NCI-H446 (cell line): ENCODE data around the gene RAB24.

Experiments used
- DNase-seq, 2 experiments: peaks; one replicate each; lab custom pipeline; 2025; lab: John Stamatoyannopoulos, UW

Gene RAB24

DNA sequence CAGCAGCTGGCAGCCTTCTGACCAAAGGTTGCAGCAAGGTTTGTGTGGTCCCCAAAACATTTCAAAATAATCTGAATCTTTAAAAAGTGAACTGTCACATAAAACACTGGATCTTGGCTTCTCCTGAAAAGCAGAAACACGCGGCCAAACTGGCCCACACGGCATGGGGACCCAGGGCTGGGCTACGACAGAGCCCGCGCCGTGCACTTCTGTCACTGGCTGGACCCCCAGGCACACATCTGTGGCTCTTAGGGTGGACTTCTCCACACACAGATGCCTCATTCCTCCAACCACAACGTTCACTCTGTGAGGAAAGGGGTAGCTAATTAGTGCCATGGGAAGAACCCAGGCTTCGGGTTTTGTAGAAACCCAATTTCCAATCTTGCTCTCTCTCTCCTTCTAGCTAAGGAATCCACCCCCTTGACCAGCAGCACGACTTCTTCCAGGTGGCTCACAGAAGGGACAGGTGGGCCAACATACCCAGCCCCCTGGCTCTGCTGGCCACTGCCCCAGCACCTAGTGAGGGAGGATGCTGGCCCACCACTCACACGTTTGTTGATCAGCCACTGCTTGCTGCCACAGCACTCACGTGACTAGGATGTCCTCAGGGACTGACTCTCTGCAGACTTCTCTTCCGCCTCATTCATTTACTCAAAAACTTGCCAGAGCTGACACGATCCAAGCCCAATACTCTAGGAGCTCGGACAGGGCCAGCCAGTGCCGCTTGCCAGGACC, 30.1 kb upstream of the RAB24 start:
- DNase-seq, result no peak

DNA sequence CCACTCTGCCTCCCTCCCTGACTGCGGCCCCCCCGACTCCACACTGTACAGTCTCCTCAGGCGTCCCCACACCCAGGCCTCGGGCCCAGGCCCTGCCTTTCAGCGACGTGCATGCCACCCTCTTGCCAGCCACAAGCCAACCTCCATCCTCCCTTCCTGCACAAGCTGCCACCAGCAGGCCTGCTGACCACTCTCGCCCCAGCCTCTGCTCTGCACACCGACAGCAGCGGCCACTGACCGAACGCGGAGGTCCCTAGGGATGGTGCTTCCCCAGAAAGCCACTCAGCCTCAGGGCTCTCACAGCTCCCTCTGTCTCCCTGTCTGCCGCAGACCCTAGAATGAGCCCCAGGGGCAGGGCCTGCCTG, 29.4 kb upstream of the RAB24 start:
- DNase-seq, result no peak

DNA sequence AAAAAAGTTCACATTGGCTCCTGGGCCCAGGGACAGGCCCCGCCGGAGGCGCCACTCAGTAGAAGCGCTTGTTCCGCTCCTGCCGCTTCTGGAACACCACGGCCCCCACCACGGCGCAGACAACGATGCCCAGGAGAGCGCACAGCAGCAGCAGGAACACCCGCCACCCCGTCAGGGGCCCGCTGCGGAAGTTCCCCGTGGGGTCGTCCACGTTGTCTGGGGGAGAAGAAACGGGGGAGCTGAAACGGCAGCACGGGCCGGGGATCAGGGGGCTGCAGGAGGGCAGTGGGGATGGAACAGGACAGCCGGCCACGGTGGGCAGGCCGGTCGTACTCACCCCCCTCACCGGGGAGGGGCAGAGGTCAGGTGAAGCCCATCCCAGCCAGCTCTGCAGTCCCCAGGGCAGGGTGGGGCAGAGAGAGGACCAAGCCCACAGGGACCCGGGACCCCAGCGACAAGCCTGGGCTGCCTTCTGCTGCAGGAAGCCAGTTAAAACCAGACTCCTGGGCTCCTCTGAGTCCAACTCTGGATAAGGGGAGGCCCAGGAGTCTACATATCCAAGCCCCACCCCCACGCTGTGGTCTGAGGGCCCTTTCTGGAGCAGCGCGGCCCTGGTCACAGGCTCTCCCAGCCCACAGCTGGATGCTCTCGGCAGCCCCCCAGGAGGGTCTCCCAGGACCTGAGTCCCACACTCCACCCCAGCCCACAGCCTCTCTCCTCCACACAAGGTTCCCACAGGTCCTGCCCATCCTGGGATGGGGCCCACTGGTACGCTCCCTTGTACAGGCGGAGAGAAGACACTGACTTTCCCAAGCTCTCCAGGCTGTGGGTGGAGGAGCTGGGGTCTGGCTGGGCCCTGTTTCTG, 28.7 kb upstream of the RAB24 start:
- no peak for DNase-seq

DNA sequence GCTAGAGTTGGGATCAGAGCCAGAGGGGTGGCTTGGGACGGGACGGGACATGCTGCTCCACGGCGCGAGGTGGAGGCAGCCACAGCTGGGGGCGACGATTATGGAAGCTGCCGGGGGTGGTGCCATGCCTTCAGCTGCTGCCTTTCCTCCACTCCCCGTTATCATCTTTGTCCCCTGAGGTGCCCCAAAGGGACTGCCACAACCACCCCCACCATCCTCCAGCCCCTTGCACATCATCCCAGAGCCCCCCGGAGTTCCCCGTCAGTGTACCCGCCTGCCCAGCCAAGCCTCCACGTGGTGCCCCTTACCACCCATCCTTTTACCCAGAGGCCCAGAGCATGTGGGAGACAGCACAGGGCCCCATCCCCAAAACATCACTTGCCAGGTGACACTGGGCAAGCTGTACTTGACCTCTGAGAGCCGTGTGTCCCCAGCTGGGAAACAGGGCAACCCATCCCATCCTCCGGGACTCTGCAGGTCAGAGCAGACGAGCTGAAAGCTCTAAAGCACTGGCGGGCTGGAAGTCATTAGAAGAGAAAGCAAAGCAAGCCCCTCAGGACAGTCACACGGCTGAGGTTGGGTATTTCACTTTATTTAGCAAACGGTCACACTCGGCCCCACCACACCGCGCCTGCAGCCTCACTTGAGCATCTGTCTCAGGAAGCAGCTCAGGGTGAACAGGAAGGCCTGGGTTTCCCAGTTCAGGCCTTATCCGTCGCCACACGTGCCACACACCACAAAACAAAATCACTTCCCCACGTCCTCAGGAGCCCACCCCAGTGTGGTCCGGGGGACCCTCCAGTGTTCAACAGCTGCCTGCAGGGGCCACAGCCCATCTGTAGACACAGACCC, 27.7 kb upstream of the RAB24 start:
- DNase-seq, result no peak

DNA sequence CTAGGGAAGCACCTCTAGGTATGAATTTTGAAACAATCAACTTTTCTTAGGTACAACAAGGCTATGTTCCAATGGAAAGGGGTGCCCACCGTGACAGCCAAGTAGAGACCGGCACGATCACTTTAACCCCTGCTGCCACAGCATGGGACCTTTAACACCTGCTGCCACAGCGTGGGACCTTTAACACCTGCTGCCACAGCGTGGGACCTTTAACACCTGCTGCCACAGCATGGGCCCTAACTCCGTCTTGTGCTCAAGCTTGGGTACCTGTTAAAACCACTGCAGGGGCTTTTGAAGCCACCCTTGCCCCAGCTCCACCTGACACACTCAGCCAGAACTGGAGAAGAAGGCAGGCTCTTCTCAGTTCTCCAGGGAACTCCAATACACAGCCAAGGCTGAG, 26.4 kb upstream of the RAB24 start:
- DNase-seq, result no peak

DNA sequence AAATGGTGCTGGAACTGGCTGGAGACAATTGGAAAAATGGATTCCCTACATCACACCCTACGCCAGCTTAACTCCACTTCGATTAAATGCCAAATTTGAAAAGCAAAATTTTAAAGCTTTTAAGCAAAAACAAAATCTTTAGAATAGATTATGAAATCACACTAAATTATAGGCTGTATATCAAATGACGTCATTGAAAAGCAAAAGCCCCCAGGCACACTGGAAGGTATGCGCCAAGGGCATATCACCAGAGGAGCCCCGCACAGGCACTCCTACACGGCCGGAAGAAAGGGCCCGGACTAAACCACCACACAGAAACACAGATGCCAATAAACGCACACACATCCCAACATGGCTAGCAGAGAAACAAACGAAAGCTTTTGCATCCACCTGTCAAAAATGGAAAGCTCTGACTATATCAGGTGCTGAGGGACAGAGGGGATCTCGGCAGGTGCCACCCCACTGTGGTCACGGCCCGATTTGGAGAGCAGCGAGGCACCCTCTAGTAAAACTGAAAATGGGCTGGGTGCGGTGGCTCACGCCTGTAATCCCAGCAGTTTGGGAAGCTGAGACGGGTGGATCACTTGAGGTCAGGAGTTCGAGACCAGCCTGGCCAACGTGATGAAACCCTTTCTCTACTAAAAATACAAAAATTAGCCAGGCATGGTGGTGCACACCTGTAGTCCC, 25.2 kb upstream of the RAB24 start:
- no peak for DNase-seq

DNA sequence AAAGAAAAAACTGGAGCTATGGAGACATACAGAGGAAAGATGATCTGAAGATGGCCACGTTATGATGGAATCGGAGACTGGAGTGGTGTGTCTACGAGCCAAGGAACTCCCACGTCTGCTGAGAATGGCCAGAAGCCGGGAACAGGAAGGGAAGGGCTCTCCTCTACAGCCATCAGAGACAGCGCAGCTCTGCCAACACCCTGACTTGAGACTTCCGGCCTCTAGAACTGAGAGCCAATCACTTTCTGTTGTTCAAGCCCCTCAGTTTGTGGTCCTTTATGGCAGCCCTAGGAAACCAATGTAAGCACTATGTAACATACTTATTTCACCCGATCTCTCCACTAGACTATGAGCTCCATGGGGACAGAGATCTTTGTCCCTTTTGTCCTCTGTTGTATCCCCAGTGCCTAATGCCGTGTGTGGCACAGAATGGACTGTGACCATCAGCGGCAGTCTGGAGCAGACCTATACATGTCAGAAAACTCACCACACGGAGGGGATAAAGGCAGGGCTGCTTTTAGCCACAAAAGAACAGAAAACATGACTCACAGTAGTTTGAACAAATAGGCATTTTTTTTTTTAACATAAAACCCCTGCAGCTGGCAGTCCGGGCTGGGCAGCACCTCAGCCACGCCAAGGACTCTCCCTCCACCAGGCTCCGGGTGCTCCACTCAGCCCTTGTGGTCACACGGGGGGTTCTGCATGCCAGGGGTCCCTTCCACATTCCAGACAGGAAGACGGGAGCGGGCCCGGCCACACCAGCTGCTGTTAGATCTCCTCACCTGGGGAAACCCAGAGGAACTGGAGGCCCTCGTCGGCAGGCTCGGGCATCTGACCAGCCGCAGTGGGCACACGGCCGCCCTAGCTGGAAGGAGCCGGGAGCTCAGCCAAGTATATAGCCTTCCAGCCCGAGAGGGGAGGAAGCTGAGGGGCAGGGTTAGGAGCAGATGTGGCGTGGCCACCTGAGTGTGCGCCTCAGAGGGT, 24.3 kb upstream of the RAB24 start:
- no peak for DNase-seq

DNA sequence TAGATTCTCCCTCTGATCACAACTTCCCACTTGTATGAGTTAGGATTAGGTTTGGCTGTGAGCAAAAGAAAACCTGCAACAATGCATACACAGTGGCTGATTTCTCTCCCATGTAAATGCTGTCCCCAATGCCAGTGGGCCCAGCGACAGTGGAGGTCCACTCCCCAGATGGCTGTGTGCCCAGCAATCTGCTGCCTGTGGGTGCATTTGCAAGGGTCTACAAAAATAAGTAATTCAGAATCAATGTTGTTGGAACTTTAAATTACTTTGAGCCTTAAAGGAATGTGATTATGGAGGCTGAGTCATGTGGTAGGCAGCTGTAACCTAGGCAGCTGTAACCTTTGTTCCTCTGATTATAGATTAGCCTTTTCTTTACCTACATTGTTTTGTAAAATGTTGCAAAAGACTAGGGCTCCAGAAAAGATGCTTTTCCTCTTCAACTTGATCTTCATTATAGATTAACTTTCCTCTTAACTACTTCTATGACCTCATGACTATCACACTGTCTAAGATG, 22.4 kb upstream of the RAB24 start:
- no peak for DNase-seq

DNA sequence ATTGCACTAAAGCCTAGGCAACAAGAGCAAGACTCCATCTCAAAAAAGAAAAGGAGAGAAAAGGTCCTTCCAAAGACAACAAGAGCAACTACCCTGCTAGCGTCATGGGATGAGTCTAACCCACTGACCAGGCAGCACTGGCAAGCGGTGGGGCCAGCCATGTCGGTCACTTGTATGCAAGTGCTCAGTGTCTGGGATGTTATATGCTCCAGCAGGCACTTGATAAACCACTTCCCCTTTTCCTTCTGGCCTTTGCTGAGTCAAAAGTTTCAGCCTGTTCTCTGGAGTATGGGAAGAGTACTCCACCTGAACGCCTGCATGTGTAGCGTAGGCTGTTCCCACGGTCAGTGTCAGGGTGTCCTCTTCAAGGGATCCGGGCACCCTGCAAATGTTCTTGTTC, 17.4 kb upstream of the RAB24 start:
- no peak for DNase-seq

DNA sequence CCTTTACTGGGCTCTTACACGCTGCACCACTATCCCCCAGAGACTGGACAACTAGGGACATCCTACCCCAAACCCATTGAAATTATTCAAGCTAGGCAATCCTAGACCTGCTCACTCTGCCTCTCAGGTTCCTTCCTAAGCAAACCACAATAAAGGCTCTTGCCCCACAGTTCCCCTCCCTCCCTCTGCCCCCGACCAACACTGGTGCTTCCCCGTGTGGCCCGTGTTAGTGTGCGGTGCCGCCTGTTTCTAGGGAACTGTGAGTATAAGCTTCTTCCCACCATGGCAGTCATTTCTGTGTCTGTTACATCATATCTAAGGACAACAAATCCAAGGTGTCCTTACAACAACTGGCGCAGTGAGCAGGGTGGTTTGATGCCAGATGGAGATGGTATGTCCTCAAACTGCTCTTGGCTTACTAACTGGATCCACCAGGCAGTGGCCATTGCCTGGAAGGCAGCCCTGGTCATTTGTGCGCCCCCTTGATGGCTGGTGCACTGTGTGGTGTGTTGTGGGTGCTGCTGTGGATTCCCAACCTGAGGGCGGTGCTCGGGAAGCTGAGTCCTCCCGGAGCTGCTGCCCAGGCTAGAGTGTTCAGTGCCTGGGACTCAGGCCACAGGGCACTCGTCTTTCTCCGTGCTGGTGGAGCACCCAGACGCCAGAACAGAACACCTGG, 16.5 kb upstream of the RAB24 start:
- no peak for DNase-seq

DNA sequence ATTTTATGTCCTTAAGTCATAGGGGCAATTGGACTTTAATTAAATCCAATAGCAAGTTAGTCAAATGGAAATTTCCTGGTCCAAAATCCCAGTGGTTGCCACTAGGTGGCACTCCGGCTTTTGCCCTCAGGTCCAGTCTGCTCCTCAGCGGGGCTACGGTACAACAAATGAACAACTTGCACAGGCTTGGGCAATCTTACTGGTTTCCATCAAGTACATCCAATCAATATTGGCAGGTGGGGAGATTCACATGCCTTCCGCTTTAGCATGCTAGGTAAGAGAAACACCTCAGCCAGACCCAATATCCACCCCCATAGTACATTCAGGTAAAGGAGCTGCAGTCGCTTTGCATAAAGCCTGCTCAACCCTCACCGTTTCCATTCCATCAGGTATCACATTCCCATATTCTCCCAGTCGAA, 14.4 kb upstream of the RAB24 start:
- DNase-seq, result peak; percentile 10 to 76

DNA sequence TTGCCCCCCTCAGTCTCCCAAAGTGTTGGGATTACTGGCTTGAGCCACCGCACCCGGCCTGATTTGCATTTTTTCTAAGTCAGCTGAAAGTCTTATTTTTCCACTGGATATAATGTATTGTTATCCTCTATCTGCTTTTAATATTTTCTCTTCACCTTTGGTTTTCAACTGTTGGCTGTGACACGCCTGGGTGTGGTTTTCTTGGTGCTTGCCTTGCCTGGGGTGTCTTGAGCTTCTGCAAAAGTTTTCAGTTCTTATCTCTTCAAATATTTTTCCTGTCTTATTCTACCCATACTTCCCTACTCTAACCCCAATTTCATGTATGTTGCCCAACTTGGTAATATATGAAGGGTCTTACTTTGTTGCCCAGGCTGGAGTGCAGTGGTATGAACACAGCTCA, 12.5 kb upstream of the RAB24 start:
- DNase-seq, result no peak

DNA sequence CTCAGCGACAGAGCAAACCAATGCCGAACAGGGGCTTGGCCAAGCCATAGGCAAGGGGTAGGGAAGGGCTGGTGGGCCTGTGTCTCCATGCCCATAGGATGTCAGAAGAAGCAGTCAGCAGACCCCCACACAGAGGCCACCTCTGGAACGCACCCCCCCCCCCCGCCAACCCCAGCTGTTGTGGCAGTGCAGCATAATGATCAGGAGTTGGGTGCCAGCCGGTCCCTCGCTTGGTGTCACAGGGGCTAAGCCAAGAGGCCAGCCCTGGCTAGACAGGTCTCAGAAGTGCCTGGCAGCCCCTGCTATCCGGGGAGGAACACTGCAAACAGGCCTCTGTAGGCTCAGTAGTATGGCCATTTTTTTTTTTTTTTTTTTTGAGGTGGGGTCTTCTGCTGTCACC, 11.9 kb upstream of the RAB24 start:
- no peak for DNase-seq

DNA sequence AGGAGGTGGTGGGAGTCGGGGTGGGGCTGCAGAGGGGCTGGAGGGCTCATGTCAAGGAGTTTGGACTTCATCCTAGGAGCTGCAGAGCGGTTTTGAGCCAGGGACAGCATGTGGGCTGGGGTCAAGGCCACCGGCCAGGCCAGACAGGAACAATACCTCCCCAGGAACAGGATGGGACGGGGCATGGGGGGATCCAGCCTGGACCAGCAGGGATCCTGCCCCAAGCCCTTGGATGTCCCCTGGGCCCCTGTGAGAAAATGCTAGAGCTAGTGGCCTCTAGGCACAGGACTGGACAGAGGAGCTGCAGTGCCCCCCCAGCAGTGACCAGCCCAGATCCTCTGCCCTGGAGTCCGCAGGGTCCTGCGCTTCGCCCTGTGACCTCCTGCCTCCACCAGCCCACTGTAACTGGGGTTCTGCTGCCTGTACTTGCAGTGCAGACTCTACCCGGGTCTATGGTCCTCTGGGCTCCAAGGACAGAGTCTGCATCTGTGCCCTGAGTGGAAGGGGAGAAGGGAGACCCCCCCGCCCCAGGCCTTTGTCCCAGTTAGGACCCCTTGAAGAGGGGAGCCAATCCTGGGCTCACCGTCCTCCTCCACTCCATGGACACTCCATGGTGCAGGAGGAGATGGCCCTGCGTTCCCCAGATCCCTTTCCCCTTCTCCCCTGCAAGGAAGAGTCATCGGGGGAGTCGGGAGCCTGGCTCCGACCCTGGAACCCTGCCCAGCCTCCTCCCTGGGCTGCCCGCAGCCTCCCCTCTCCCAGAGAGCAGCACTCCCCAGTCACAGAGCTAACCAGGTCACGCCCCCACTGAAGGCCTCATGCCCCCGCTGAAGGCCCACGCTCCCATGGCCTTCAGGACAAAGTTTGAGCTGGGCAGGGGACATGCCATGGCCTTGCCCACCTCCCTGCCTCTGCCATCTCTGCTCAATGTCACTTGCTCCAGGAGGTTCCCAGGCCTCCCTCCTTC, 11.1 kb upstream of the RAB24 start:
- DNase-seq, result no peak

DNA sequence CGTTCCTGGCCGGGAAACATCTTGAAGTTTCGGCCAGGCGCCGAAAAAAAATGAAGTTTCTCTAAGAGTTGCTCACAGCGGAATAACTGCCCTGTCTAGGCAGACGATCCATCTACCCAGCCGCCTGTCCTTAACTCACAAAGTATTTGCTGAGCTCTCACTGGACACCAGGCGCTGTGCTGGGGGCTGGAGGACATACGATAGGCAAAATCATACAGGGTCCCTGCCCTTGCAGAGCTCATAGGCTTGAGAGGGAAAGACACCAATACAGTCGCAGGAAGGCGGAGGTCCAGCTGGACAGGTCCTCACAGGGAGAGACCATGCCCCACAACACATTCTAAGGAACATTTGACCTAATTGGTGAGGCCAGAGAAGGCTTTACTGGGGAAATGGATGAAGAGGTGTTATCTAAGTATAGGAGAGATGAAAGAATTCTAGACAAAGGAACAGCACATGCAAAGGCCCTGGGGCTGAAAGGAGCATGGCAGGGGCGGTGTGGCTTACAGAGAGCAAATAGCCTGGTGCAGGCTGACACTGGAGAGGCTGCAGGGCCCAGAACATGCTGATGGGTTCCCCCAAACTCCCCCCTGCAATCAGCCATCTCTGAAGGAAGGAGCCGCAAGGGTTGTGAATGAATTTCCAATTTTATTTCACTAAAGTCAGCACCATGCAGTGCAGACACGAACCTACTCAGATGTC, 10.2 kb upstream of the RAB24 start:
- DNase-seq, result no peak

DNA sequence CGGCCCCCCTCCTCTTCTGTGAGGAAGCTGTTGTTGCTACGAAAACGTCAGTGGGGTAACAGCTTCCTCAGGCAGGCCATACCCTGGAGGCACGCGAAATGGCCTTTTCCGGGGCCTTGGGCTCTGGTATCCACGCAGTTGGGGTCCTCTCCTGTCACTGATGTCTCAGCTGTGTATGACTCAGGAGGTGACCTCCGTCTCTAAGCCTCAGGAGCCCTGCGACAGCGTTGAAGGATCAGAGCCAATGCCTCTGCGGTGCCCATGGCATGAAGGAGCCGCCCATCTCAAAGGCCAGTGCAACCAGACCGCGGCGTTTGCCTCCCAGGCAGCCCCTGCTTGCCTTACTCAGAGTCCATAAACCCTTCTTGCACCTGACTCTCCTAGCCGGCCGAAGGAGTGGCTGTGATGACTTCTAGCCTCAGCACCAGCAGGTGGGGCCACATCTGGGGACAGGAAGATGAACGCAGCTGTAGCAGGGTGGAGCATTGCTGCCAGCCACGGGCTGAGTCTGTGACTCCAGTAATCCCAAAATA, 9.2 kb upstream of the RAB24 start:
- DNase-seq, result no peak

DNA sequence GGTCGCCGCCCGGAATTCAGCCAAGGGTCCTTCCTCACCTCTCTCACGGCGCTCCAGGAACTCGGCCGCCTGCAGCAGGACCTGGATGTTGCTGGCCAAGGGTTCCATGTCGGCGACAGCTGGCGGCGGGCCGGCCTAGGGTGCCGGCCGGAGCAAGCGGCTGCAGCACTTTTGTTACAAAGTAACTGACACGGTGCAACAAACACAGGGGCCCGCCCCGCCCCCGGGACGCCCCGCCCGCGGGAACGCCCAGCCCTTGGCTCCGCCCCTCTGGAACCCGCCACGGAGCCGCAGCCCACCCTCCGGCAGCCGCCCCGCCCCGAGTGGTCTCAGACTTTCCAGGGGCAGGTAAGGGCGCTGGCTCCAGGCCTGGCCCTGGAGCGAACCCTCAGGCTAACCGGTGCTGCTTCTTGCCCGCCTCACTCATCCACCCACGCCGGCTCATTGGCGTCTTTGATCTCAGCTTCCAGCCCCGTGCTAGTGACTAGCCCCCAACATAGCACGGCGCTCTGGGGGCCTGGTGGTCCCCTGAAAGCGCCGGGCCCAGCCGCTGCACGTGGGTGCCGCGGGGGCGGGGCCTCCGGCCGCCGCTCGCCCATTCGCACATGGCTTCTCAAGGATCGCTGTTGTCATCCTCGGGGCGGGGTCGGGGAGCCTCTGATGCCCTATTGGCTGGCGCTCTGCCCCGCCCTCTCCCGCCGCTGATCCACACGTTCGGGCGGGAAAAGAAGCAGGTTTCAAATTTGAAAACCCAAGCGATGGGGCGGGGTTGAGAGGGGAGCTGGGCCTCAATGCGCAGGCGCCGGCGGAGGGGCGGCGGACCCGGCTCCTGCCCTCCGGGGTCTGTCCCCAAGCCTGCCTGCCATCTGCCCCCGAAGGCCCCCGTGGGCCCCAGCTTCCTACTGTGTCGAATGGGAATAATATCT, 8.5 kb upstream of the RAB24 start, which contains the start of gene MXD3:
MXD3 (minus strand) TSS at position 176 of the 926 bp plus-strand sequence; CDS start at position 108, 68 bp downstream.
- peak; percentile 90 to 98 for DNase-seq
